Measurements from ENCODE around the gene SYT7.

SYT7 gene

DNA sequence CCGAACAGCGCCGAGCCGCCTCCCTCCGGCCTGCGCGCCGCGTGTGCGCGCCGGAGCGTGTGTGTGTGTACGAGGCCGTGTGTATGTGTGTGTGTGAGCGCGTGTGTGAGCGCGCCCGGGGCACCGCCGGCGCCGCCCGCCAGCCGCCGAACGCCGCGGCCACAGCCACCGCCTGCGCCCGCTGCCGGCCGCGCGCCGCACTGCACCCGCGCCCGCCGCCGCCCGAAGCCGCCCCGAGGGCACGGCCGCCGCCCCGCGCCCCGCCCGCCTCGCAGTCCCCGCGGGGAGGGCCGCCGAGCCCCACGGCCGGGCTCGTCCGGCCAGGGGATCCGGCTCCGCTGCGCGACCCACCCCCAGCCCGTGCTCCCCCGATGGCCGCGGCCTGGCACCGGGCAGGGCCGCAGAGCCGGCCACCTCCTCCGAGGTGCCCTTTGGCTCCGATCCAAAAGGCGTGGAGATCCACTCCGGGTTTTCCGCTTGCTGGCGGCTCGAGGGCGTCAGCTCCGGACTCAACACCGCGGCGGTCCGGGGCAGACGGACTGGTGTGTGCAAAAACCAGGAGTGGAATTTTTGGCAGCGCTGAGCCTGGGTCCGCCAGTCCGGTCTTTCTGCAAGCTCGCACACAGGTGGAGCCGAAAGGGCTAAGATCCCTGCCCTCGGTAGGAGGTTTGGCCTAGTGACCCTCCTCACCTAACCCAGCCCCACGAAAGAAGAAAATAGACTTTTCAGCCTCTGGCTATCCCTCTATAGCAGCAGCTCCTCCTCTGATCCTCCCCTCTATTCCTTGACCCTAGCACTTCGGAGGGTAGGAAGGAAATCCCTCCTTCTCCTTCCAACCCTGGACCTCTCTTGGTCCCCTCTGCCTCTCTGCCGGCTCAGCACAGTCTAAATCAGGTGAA lies at the start of gene SYT7:
Gene SYT7 (minus strand): TSS at position 47 of the 899 bp plus-strand sequence. CDS start 256 bp downstream, outside the sequence.
- peak; percentile 97 for DNase-seq

- no peak for DNase-seq
Measured at GRCh38 chr11:61630089-61630488, 49.2 kb upstream of the SYT7 start.

GRCh38 chr11:61629082-61629833 lies 48.4 kb upstream of the SYT7 start:
- DNase-seq, result no peak

- DNase-seq, result no peak
Measured at GRCh38 chr11:61628662-61628970, 47.7 kb upstream of the SYT7 start.

DNA sequence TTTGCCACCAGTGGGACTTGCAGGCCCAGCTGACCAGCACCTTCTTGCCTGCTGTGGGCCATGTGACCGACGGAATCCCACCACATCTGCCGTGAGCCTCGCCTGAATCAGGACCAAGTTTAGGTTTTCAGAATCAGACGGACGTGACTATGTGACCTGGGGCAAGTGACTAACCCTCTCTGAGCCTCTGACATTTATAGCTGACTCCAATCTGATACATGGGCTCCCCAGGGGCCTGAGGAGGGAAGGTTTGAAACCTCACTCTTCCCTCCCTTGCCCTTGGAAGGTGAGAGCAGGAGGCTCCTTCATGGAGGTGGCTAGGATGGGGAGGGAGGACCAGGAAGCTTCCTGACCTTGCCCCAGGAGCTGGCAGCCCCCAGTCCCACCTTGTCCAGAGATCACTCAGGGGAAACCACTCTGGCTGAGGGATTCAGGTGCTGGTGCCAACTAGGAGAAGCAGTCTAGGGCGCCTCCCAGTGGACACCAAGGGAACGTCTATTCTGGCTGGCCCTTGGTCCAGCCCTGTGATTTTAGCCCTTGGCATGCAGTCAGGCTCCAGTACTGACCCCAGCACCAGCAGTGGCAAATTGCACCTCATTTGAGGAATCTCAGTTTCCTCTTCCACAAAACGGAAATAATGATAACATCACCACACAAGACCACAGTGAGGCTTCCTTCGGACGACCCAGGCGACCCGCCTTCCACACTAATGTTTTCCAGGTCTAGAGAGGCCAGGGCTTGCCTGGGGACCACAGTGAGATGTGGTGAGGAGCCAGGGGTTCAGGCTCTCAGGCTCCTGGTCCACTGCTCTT lies 47.2 kb upstream of the SYT7 start:
- DNase-seq, result peak; percentile 46

GRCh38 chr11:61626580-61627380 lies 45.9 kb upstream of the SYT7 start:
- no peak for DNase-seq

- DNase-seq, result no peak
Measured at GRCh38 chr11:61625525-61625924, 44.6 kb upstream of the SYT7 start.

DNA sequence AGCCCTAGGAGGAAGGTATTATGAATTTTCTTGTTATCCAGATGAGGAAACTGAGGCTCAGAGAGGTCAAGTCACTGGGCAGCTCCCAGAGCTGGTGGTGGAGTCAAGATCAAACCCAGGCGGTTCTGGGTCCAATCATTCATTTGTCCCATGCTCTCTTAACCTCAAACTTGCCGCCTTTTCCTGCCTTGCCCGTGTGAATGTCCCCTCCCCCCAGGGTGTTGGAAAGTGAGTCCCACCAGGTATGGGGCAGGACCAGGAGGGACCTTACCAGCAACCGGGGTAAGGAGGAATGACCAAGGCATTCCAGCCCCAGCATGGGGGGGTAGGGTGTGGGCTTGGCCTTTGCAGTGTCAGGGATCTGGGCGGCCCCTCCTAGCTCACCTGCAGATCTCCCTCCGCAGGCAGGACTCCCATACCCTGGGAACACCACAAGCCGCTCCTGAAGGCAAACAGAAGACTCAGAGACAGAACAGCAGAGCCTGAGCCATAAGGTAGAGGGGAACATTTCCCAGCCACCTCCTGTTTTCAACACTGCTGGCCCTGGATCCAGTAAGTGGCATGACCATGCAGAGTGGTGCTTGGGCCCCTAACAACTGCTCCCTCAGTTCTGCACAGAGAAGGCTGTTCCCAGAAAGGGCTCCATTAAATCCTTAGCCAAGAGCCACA lies 41.2 kb upstream of the SYT7 start:
- no peak for DNase-seq

- DNase-seq, result no peak
Measured at GRCh38 chr11:61619471-61620226, 38.8 kb upstream of the SYT7 start.

- DNase-seq, result no peak
Measured at GRCh38 chr11:61618978-61619377, 38.1 kb upstream of the SYT7 start.

- no peak for DNase-seq
Measured at GRCh38 chr11:61617515-61617914, 36.6 kb upstream of the SYT7 start.

- DNase-seq, result peak; percentile 62
Measured at GRCh38 chr11:61616434-61616833, 35.6 kb upstream of the SYT7 start.

GRCh38 chr11:61614782-61615181 lies 33.9 kb upstream of the SYT7 start:
- peak; percentile 69 for DNase-seq

GRCh38 chr11:61613870-61614269 lies 33.0 kb upstream of the SYT7 start:
- no peak for DNase-seq

- no peak for DNase-seq
Measured at GRCh38 chr11:61613051-61613450, 32.2 kb upstream of the SYT7 start.

GRCh38 chr11:61611309-61611708 lies 30.4 kb upstream of the SYT7 start:
- no peak for DNase-seq

GRCh38 chr11:61610905-61611304 lies 30.0 kb upstream of the SYT7 start:
- DNase-seq, result no peak

GRCh38 chr11:61609980-61610366 lies 29.1 kb upstream of the SYT7 start:
- no peak for DNase-seq

DNA sequence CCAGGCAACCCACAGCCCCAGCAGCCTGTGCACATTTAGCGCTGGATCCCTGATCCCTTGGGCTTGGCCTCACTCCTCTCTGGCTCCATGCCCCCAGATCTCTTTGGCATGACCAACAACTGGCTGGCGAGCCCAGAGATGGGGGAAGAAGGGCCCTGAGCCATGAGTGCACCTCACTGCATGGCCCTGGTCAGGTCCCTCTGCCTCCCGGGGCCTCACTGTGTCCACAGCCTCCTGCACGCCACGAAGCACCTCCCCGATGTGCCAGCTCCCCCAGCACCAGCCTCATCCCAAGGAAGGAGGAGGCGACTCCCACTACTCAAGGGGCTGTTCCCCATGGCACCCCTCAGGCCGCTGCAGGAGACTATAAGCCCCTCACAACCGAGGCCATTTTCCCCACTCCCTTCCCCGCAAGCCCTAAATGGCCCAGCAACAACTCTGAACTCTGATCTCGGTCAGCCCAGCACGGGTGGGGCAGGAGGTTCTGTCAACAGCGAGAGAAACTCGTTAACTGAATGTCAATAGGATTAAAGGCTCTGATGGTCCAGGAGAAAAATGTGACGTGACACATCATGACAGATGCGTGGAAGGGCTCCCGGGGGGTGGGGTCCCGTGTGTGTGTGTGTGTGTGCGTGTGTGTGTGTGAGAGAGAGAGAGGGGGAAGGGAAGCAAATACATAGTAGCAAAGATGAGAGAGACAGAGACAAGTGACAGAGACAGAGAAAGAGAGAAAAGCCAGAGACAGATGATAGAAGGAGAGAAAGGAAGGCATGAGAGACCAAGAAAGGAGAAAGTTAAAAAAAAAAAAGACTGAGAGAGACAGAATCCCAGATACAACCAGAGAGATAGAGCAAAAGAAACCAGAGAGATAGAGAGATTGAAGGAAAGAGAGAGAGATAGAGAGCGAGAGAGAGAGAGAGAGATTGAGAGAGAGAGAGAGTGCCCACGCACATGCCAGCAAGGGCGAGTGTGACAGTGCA lies 28.4 kb upstream of the SYT7 start:
- no peak for DNase-seq

All from NCI-H226 (cell line).